ENCODE data around the gene GRIN1. TPM values are rescaled to one million over a fixed set of nuclear protein-coding genes. Genes with fewer than 3 reads are reported as not detected.
"Not testable (repeated sequence)": the region's sequence is repeated elsewhere in the genome, so short reads cannot be mapped to it uniquely, and the experiment has no call there.

Gene GRIN1
- total and polyA plus RNA-seq, 2 experiments from 2014 or later = not detected

DNA sequence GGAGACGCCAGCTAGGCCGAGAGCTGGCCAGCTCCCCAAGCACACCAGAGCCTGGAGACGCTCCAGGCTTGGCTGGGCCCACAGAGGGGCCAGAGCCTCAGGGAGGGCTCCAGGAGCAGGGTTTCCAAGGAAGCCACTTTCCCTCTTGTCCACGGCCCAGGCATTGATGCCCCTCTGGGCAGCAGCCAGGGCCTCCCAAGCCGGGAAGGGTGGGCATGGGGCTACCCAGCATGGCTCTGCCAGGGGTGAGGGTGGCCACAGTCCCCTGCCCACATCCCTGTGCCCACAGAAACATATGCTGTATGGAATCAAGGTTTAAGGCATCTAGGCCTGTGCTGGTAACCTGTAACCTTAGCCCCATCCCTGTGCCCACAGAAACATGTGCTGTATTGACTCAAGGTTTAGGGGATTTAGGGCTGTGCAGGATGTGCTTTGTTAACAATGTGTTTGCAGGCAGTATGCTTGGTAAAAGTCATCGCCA lies 22.9 kb upstream of the GRIN1 start:
- H4K20me1 ChIP-seq (ENCODE audit: insufficient read depth, poor library complexity, severe bottlenecking) = no peaks in the 10 kb centered on the region
- H3K9me3 ChIP-seq (ENCODE audit: low read depth) = no peaks in the 10 kb centered on the region
- H3K4me2 ChIP-seq = peak overlapping the region; percentile 99
- H2AFZ ChIP-seq = no peak overlapping the region
- H3K4me1 ChIP-seq (ENCODE audit: insufficient read depth) = peaks cover 37% of the 10 kb centered on the region
- H3K79me2 ChIP-seq = peaks cover 3% of the 10 kb centered on the region
- H3K27ac ChIP-seq = peak overlapping the region; percentile 84
- no peaks in the 10 kb centered on the region for H3K36me3 ChIP-seq (replicated peaks; ENCODE audit: insufficient read depth, low read depth)
- TF ChIP-seq EZH2 (IDR thresholded peaks at IDR 0.05; ENCODE audit: borderline replicate concordance) (no peak), EZH2phosphoT487 (IDR thresholded peaks at IDR 0.05; ENCODE audit: low read depth, severe bottlenecking, unreplicated experiment) (no peak), CTCF (IDR thresholded peaks at IDR 0.05; ENCODE audit: poor library complexity) (no peak)
- no peaks in the 10 kb centered on the region for H3K27me3 ChIP-seq
- DNase-seq (ENCODE audit: low spot score) = no peak
- no peak overlapping the region for H3K4me3 ChIP-seq
- 47% methylated on average over 6 of the region's 6 CpGs for WGBS (ENCODE audit: low lambda C conversion rate, missing lambda C conversion rate)
- no peaks in the 10 kb centered on the region for H3K9me2 ChIP-seq (replicated peaks; ENCODE audit: insufficient read depth)

GRCh38 chr9:137116728-137117127 lies 22.2 kb upstream of the GRIN1 start:
- Histone ChIP-seq H2AFZ (no peak overlapping the region), H3K4me1 (ENCODE audit: insufficient read depth) (peaks cover 37% of the 10 kb centered on the region), H3K36me3 (replicated peaks; ENCODE audit: insufficient read depth, low read depth) (no peaks in the 10 kb centered on the region), H4K20me1 (ENCODE audit: insufficient read depth, poor library complexity, severe bottlenecking) (no peaks in the 10 kb centered on the region), H3K9me2 (replicated peaks; ENCODE audit: insufficient read depth) (no peaks in the 10 kb centered on the region), H3K79me2 (peaks cover 3% of the 10 kb centered on the region), H3K27ac (peak overlapping the region; percentile 84), H3K9me3 (ENCODE audit: low read depth) (no peaks in the 10 kb centered on the region), H3K4me2 (peak overlapping the region; percentile 99), H3K4me3 (no peak overlapping the region), H3K27me3 (no peaks in the 10 kb centered on the region)
- 17% methylated on average over 17 of the region's 17 CpGs for WGBS (ENCODE audit: low lambda C conversion rate, missing lambda C conversion rate)
- TF ChIP-seq EZH2 (IDR thresholded peaks at IDR 0.05; ENCODE audit: borderline replicate concordance) (no peak), CTCF (IDR thresholded peaks at IDR 0.05; ENCODE audit: poor library complexity) (no peak), EZH2phosphoT487 (IDR thresholded peaks at IDR 0.05; ENCODE audit: low read depth, severe bottlenecking, unreplicated experiment) (no peak)
- peak; percentile 69 for DNase-seq (ENCODE audit: low spot score)

DNA sequence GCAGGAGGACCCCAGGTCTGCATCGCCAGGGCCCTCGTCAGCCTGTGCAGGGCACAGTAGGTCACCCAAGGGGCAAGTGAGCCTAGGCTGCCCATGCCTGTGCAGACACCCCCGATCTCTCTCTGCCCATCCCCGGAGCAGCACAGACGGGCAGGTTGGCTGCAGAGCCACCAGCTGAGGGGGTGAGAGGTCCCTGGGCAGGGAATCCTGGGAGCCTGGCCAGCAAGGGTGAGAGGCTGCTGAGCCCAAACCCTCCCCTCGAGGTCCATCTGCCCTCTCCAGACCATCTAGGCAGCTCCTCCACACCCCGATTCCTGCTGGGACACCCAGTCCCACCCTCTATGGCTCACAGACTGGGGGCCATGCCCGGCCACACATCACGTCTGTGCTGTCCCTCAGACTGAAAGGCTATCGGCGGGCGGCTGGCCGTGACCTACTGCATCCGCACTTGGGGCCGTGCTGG lies 21.7 kb upstream of the GRIN1 start:
- 86% methylated on average over 15 of the region's 15 CpGs for WGBS (ENCODE audit: low lambda C conversion rate, missing lambda C conversion rate)
- Histone ChIP-seq H3K9me3 (ENCODE audit: low read depth) (no peaks in the 10 kb centered on the region), H3K4me3 (no peak overlapping the region), H3K9me2 (replicated peaks; ENCODE audit: insufficient read depth) (no peaks in the 10 kb centered on the region), H3K4me1 (ENCODE audit: insufficient read depth) (peaks cover 37% of the 10 kb centered on the region), H3K36me3 (replicated peaks; ENCODE audit: insufficient read depth, low read depth) (no peaks in the 10 kb centered on the region), H4K20me1 (ENCODE audit: insufficient read depth, poor library complexity, severe bottlenecking) (no peaks in the 10 kb centered on the region), H3K79me2 (peaks cover 3% of the 10 kb centered on the region), H3K27me3 (no peaks in the 10 kb centered on the region), H3K4me2 (peak overlapping the region; percentile 99), H2AFZ (no peak overlapping the region), H3K27ac (peak overlapping the region; percentile 84)
- no peak for DNase-seq (ENCODE audit: low spot score)
- TF ChIP-seq EZH2 (IDR thresholded peaks at IDR 0.05; ENCODE audit: borderline replicate concordance) (no peak), CTCF (IDR thresholded peaks at IDR 0.05; ENCODE audit: poor library complexity) (no peak), EZH2phosphoT487 (IDR thresholded peaks at IDR 0.05; ENCODE audit: low read depth, severe bottlenecking, unreplicated experiment) (no peak)

GRCh38 chr9:137118092-137118603 lies 20.8 kb upstream of the GRIN1 start:
- not testable (repeated sequence) for H3K36me3 ChIP-seq (replicated peaks; ENCODE audit: insufficient read depth, low read depth); H3K4me3 ChIP-seq; DNase-seq (ENCODE audit: low spot score); H2AFZ ChIP-seq; H4K20me1 ChIP-seq (ENCODE audit: insufficient read depth, poor library complexity, severe bottlenecking); H3K9me3 ChIP-seq (ENCODE audit: low read depth); H3K9me2 ChIP-seq (replicated peaks; ENCODE audit: insufficient read depth); H3K27me3 ChIP-seq; H3K79me2 ChIP-seq
- Histone ChIP-seq H3K4me2 (peak overlapping the region; percentile 99), H3K4me1 (ENCODE audit: insufficient read depth) (peaks cover 37% of the 10 kb centered on the region), H3K27ac (peak overlapping the region; percentile 84)
- WGBS (ENCODE audit: low lambda C conversion rate, missing lambda C conversion rate) = 85% methylated on average over 9 of the region's 12 CpGs

GRCh38 chr9:137121927-137122795 lies 16.8 kb upstream of the GRIN1 start:
- not testable (repeated sequence) for DNase-seq (ENCODE audit: low spot score); H3K36me3 ChIP-seq (replicated peaks; ENCODE audit: insufficient read depth, low read depth)
- 77% methylated on average over 20 of the region's 25 CpGs for WGBS (ENCODE audit: low lambda C conversion rate, missing lambda C conversion rate)

More at GRCh38 chr9:137121927-137122795, 16.8 kb upstream of the GRIN1 start:
- H3K9me3 ChIP-seq (ENCODE audit: low read depth); H3K27me3 ChIP-seq; H3K27ac ChIP-seq; H3K4me3 ChIP-seq; H3K9me2 ChIP-seq (replicated peaks; ENCODE audit: insufficient read depth); H2AFZ ChIP-seq; H4K20me1 ChIP-seq (ENCODE audit: insufficient read depth, poor library complexity, severe bottlenecking): not testable (repeated sequence)
- Histone ChIP-seq H3K4me1 (ENCODE audit: insufficient read depth) (peaks cover 13% of the 10 kb centered on the region), H3K79me2 (peaks cover 37% of the 10 kb centered on the region), H3K4me2 (peak overlapping the region; percentile 68)

All from hepatocyte (in vitro differentiated cells).